GM21526 (cell line): ENCODE data around the gene ITGB2.

Source experiments
- ATAC-seq: cut with Tn5 transposase; IDR thresholded peaks from one replicate; pipeline ENCODE4 v1.9.1; 2021; ENCODE audit warnings: moderate library complexity; ENCODE audit not compliant: unreplicated experiment, low FRiP score

Gene ITGB2

GRCh38 chr21:44871576-44872269 is 49.0 kb downstream of the ITGB2 start:
- ATAC-seq, result no peak

GRCh38 chr21:44870748-44871495 is 49.8 kb downstream of the ITGB2 start:
- ATAC-seq, result no peak

GRCh38 chr21:44869781-44870747 is 50.6 kb downstream of the ITGB2 start:
- ATAC-seq, result no peak

- ATAC-seq, result no peak
These were observed 52.0 kb downstream of the ITGB2 start for GRCh38 chr21:44868707-44869106.

- no peak for ATAC-seq
These were observed 52.5 kb downstream of the ITGB2 start for GRCh38 chr21:44867999-44868700.

GRCh38 chr21:44867464-44867863 is 53.2 kb downstream of the ITGB2 start:
- no peak for ATAC-seq

- no peak for ATAC-seq
These were observed 53.9 kb downstream of the ITGB2 start for GRCh38 chr21:44866780-44867179.

- ATAC-seq, result no peak
These were observed 55.0 kb downstream of the ITGB2 start for GRCh38 chr21:44865561-44866280.

GRCh38 chr21:44862869-44863685 is 57.6 kb downstream of the ITGB2 start:
- no peak for ATAC-seq

- ATAC-seq, result no peak
These were observed 61.9 kb downstream of the ITGB2 start for GRCh38 chr21:44858791-44859190.

- ATAC-seq, result no peak
These were observed 62.4 kb downstream of the ITGB2 start for GRCh38 chr21:44858291-44858690.

GRCh38 chr21:44857127-44857892 is 63.4 kb downstream of the ITGB2 start:
- no peak for ATAC-seq

- no peak for ATAC-seq
These were observed 64.6 kb downstream of the ITGB2 start for GRCh38 chr21:44856131-44856530.

- no peak for ATAC-seq
These were observed 65.1 kb downstream of the ITGB2 start for GRCh38 chr21:44855572-44855971.

- ATAC-seq, result no peak
These were observed 65.8 kb downstream of the ITGB2 start for GRCh38 chr21:44854664-44855446.

- ATAC-seq, result no peak
These were observed 66.4 kb downstream of the ITGB2 start for GRCh38 chr21:44854391-44854663.

GRCh38 chr21:44853601-44854390 is 66.9 kb downstream of the ITGB2 start:
- ATAC-seq, result no peak
